HAP-1 (cell line): ENCODE results near the gene TGFBR2.

Experiments
- DNase-seq, 2 experiments: peaks; one replicate each; pipeline ENCODE4 v3.0.0-alpha.2; 2016 to 2020; ENCODE audit warnings: low spot score in 2 of 2
- H3K27me3 ChIP-seq: fragments of 250-450 bp; sonication (Bioruptor Pico); 2 replicates; pipeline ENCODE4 v1.5.1; 2020; ENCODE audit warnings: low read depth, mild to moderate bottlenecking, moderate library complexity
- H3K36me3 ChIP-seq: fragments of 250-450 bp; sonication (Bioruptor Pico); replicated peaks from 2 replicates; pipeline ENCODE4 v1.5.1; 2020; ENCODE audit warnings: mild to moderate bottlenecking
- H3K4me1 ChIP-seq: fragments of 250-450 bp; sonication (Bioruptor Pico); 2 replicates; pipeline ENCODE4 v1.5.1; 2020; ENCODE audit warnings: mild to moderate bottlenecking
- H3K4me3 ChIP-seq: fragments of 250-450 bp; sonication (Bioruptor Pico); 2 replicates; pipeline ENCODE4 v1.5.1; 2020; ENCODE audit warnings: mild to moderate bottlenecking, moderate library complexity
- H3K9me3 ChIP-seq: fragments of 250-450 bp; sonication (Bioruptor Pico); 2 replicates; pipeline ENCODE4 v1.5.1; 2020; ENCODE audit warnings: mild to moderate bottlenecking, moderate library complexity
- in situ Hi-C: fragments of 300-500 bp; cut with MboI; formaldehyde crosslinking; loops from 3 replicates; pipeline ENCODE4 v1.14.3; 2020; ENCODE audit warnings: low sequenced_read_pairs, inconsistent platforms, mixed read lengths

The TGFBR2 gene

GRCh38 chr3:30680789-30681648 lies 74.6 kb downstream of the TGFBR2 start:
- Histone ChIP-seq H3K4me3 (no peak overlapping the region), H3K4me1 (peaks cover 29% of the 10 kb centered on the region), H3K27me3 (no peaks in the 10 kb centered on the region), H3K9me3 (no peaks in the 10 kb centered on the region), H3K36me3 (no peaks in the 10 kb centered on the region)
- in situ Hi-C loops, result no loop called here
- peak in 1 of 2 experiments; percentile 40 for DNase-seq

- H3K27me3 ChIP-seq, result no peaks in the 10 kb centered on the region
These were observed 75.3 kb downstream of the TGFBR2 start for GRCh38 chr3:30681649-30682211.

GRCh38 chr3:30682434-30683155 lies 76.2 kb downstream of the TGFBR2 start:
- in situ Hi-C loops, result no loop called here
- H3K4me1 ChIP-seq, result peaks cover 34% of the 10 kb centered on the region
- H3K27me3 ChIP-seq, result no peaks in the 10 kb centered on the region
- no peak overlapping the region for H3K4me3 ChIP-seq
- no peaks in the 10 kb centered on the region for H3K36me3 ChIP-seq
- no peaks in the 10 kb centered on the region for H3K9me3 ChIP-seq
- DNase-seq, result no peak

More at GRCh38 chr3:30681649-30682211, 75.3 kb downstream of the TGFBR2 start:
- H3K9me3 ChIP-seq, result no peaks in the 10 kb centered on the region
- in situ Hi-C loops, result no loop called here
- no peak overlapping the region for H3K4me3 ChIP-seq
- H3K4me1 ChIP-seq, result peaks cover 33% of the 10 kb centered on the region
- no peaks in the 10 kb centered on the region for H3K36me3 ChIP-seq
- no peak for DNase-seq

GRCh38 chr3:30683769-30684168 lies 77.4 kb downstream of the TGFBR2 start:
- H3K36me3 ChIP-seq, result no peaks in the 10 kb centered on the region
- in situ Hi-C loops, result no loop called here
- no peak for DNase-seq
- H3K4me3 ChIP-seq, result no peak overlapping the region
- H3K9me3 ChIP-seq, result no peaks in the 10 kb centered on the region
- H3K4me1 ChIP-seq, result peaks cover 39% of the 10 kb centered on the region
- no peaks in the 10 kb centered on the region for H3K27me3 ChIP-seq

- Histone ChIP-seq H3K4me1 (peaks cover 39% of the 10 kb centered on the region), H3K9me3 (no peaks in the 10 kb centered on the region), H3K27me3 (no peaks in the 10 kb centered on the region), H3K4me3 (no peak overlapping the region), H3K36me3 (no peaks in the 10 kb centered on the region)
- DNase-seq, result no peak
- in situ Hi-C loops, result no loop called here
These were observed 78.0 kb downstream of the TGFBR2 start for GRCh38 chr3:30684356-30684755.

GRCh38 chr3:30685267-30685667 lies 78.9 kb downstream of the TGFBR2 start:
- Histone ChIP-seq H3K4me3 (no peak overlapping the region), H3K27me3 (no peaks in the 10 kb centered on the region), H3K4me1 (peaks cover 36% of the 10 kb centered on the region), H3K36me3 (no peaks in the 10 kb centered on the region), H3K9me3 (no peaks in the 10 kb centered on the region)
- no peak for DNase-seq
- in situ Hi-C loops, result no loop called here

GRCh38 chr3:30686176-30686575 lies 79.8 kb downstream of the TGFBR2 start:
- no peaks in the 10 kb centered on the region for H3K36me3 ChIP-seq
- in situ Hi-C loops, result no loop called here
- peaks cover 36% of the 10 kb centered on the region for H3K4me1 ChIP-seq
- no peaks in the 10 kb centered on the region for H3K9me3 ChIP-seq
- H3K27me3 ChIP-seq, result no peaks in the 10 kb centered on the region
- no peak for DNase-seq
- H3K4me3 ChIP-seq, result no peak overlapping the region

GRCh38 chr3:30686799-30687198 lies 80.4 kb downstream of the TGFBR2 start:
- H3K27me3 ChIP-seq, result no peaks in the 10 kb centered on the region
- no peaks in the 10 kb centered on the region for H3K9me3 ChIP-seq
- DNase-seq, result no peak
- H3K4me3 ChIP-seq, result no peak overlapping the region
- in situ Hi-C loops, result no loop called here
- peaks cover 36% of the 10 kb centered on the region for H3K4me1 ChIP-seq
- H3K36me3 ChIP-seq, result no peaks in the 10 kb centered on the region

GRCh38 chr3:30687930-30688570 lies 81.6 kb downstream of the TGFBR2 start:
- Histone ChIP-seq H3K9me3 (no peaks in the 10 kb centered on the region), H3K36me3 (0 out of 2 replicates have a peak, but pooled peaks cover 4% of the 10 kb centered on the region), H3K4me1 (peaks cover 27% of the 10 kb centered on the region), H3K4me3 (no peak overlapping the region), H3K27me3 (no peaks in the 10 kb centered on the region)
- in situ Hi-C loops, result no loop called here
- DNase-seq, result no peak

GRCh38 chr3:30688776-30689641 lies 82.6 kb downstream of the TGFBR2 start:
- no peak for DNase-seq
- no peak overlapping the region for H3K4me3 ChIP-seq

GRCh38 chr3:30690199-30690598 lies 83.8 kb downstream of the TGFBR2 start:
- no peaks in the 10 kb centered on the region for H3K9me3 ChIP-seq
- H3K27me3 ChIP-seq, result no peaks in the 10 kb centered on the region
- H3K36me3 ChIP-seq, result 0 out of 2 replicates have a peak, but pooled peaks cover 4% of the 10 kb centered on the region
- H3K4me1 ChIP-seq, result peaks cover 10% of the 10 kb centered on the region
- no peak for DNase-seq
- in situ Hi-C loops, result loop anchor here (10.0 kb wide), 1 partner anchor 495 kb away; no protein-coding TSS in a partner anchor
- no peak overlapping the region for H3K4me3 ChIP-seq

More at GRCh38 chr3:30688776-30689641, 82.6 kb downstream of the TGFBR2 start:
- in situ Hi-C loops, result no loop called here
- Histone ChIP-seq H3K9me3 (no peaks in the 10 kb centered on the region), H3K4me1 (peaks cover 18% of the 10 kb centered on the region), H3K36me3 (0 out of 2 replicates have a peak, but pooled peaks cover 4% of the 10 kb centered on the region), H3K27me3 (no peaks in the 10 kb centered on the region)

- in situ Hi-C loops, result loop anchor here (10.0 kb wide), 1 partner anchor 497 kb away; no protein-coding TSS in a partner anchor
- H3K4me3 ChIP-seq, result no peak overlapping the region
- no peaks in the 10 kb centered on the region for H3K27me3 ChIP-seq
- peaks cover 8% of the 10 kb centered on the region for H3K4me1 ChIP-seq
- DNase-seq, result no peak
- H3K36me3 ChIP-seq, result 0 out of 2 replicates have a peak, but pooled peaks cover 4% of the 10 kb centered on the region
- no peaks in the 10 kb centered on the region for H3K9me3 ChIP-seq
These were observed 85.0 kb downstream of the TGFBR2 start for GRCh38 chr3:30691249-30691880.
